Liver (tissue), 9 donors: ENCODE results near the gene AIF1. TPM values are rescaled to one million over a fixed set of nuclear protein-coding genes. Genes with fewer than 3 reads are reported as not detected.

ENCODE experiments used
- DNase-seq: peaks from one replicate; pipeline ENCODE4 v3.0.0-alpha.2; 2017; ENCODE audit warnings: low spot score
- H3K27ac ChIP-seq, 2 donors: one replicate each; pipeline ENCODE4 v1.7.0; 2013; ENCODE audit warnings: inconsistent platforms in 2 of 2, low read length in 2 of 2, control low read depth in 1 of 2, low read depth in 1 of 2, mild to moderate bottlenecking in 1 of 2
- H3K27me3 ChIP-seq, 4 donors: one replicate each; pipeline versions ENCODE4 v1.6.1 to v1.7.0; 2013; ENCODE audit warnings: low read length in 3 of 4, inconsistent platforms in 1 of 4, mild to moderate bottlenecking in 1 of 4, moderate library complexity in 1 of 4; ENCODE audit not compliant: control insufficient read depth in 4 of 4, insufficient read depth in 4 of 4
- H3K36me3 ChIP-seq, 4 donors: one replicate each; pipeline versions ENCODE4 v1.6.1 to v1.7.0; 2013; ENCODE audit warnings: low read length in 3 of 4, mild to moderate bottlenecking in 3 of 4, low read depth in 1 of 4, moderate library complexity in 1 of 4; ENCODE audit not compliant: control insufficient read depth in 4 of 4, insufficient read depth in 3 of 4
- H3K4me1 ChIP-seq, 4 donors: one replicate each; pipeline versions ENCODE4 v1.6.1 to v1.7.0; 2013; ENCODE audit warnings: low read length in 3 of 4, mild to moderate bottlenecking in 3 of 4, moderate library complexity in 1 of 4; ENCODE audit not compliant: control insufficient read depth in 4 of 4, insufficient read depth in 4 of 4
- H3K4me3 ChIP-seq, 3 donors: one replicate each; pipeline versions ENCODE4 v1.6.1 to v1.7.0; 2013; ENCODE audit warnings: low read length in 3 of 3, control low read depth in 1 of 3, low read depth in 1 of 3, mild to moderate bottlenecking in 1 of 3
- H3K9ac ChIP-seq, 2 donors: one replicate each; pipeline ENCODE4 v1.7.0; 2013; ENCODE audit warnings: low read length in 2 of 2, mild to moderate bottlenecking in 2 of 2, moderate library complexity in 2 of 2, control low read depth in 1 of 2, low read depth in 1 of 2
- H3K9me3 ChIP-seq, 4 donors: one replicate each; pipeline versions ENCODE4 v1.6.1 to v1.7.0; 2013; ENCODE audit warnings: low read length in 3 of 4; ENCODE audit not compliant: control insufficient read depth in 4 of 4
- ATF3 ChIP-seq: IDR thresholded peaks from 2 replicates; pipeline ENCODE4 v1.6.1; 2016; ENCODE audit warnings: antibody characterized with exemption
- CTCF ChIP-seq: fragments of 150-350 bp; IDR thresholded peaks from 2 replicates; pipeline ENCODE4 v1.5.1; 2017; ENCODE audit warnings: improper control_type of control experiment, low read depth, low read length; ENCODE audit not compliant: missing input control
- EGR1 ChIP-seq, 2 donors: IDR thresholded peaks; 2 replicates each; pipeline ENCODE4 v1.6.1; 2016 to 2018; ENCODE audit warnings: antibody characterized with exemption in 2 of 2, low read depth in 2 of 2
- FOXA1 ChIP-seq: IDR thresholded peaks from 2 replicates; pipeline ENCODE4 v1.6.1; 2016; ENCODE audit warnings: antibody characterized with exemption
- FOXA2 ChIP-seq: IDR thresholded peaks from 2 replicates; pipeline ENCODE4 v1.6.1; 2016; ENCODE audit warnings: antibody characterized with exemption
- GABPA ChIP-seq, 2 donors: IDR thresholded peaks in 1 of 2; conservative IDR thresholded peaks in 1 of 2; 2 replicates each; pipeline ENCODE4 v1.6.1; 2016; ENCODE audit warnings: antibody characterized with exemption in 2 of 2, mild to moderate bottlenecking in 1 of 2, moderate library complexity in 1 of 2
- HNF4G ChIP-seq: IDR thresholded peaks from 2 replicates; pipeline ENCODE4 v1.6.1; 2016; ENCODE audit warnings: antibody characterized with exemption
- JUND ChIP-seq, 2 donors: IDR thresholded peaks; 2 replicates each; pipeline ENCODE4 v1.6.1; 2016; ENCODE audit warnings: antibody characterized with exemption in 2 of 2
- NR2F2 ChIP-seq: IDR thresholded peaks from 2 replicates; pipeline ENCODE4 v1.6.1; 2016; ENCODE audit warnings: antibody characterized with exemption
- RAD21 ChIP-seq, 2 donors: IDR thresholded peaks; 2 replicates each; pipeline ENCODE4 v1.6.1; 2016; ENCODE audit warnings: antibody characterized with exemption in 2 of 2, mild to moderate bottlenecking in 2 of 2
- RXRA ChIP-seq, 2 donors: IDR thresholded peaks; 2 replicates each; pipeline ENCODE4 v1.6.1; 2017 to 2018; ENCODE audit warnings: antibody characterized with exemption in 2 of 2, mild to moderate bottlenecking in 1 of 2
- SP1 ChIP-seq: IDR thresholded peaks from 2 replicates; pipeline ENCODE4 v1.6.1; 2018; ENCODE audit warnings: antibody characterized with exemption, mild to moderate bottlenecking
- YY1 ChIP-seq: IDR thresholded peaks from 2 replicates; pipeline ENCODE4 v1.6.1; 2016; ENCODE audit warnings: antibody characterized with exemption, mild to moderate bottlenecking
- ZBTB33 ChIP-seq: IDR thresholded peaks from 2 replicates; pipeline ENCODE4 v1.6.1; 2016; ENCODE audit warnings: antibody characterized with exemption
- WGBS: extraction: QIAGEN DNeasy Blood & Tissue Kit; methylation state at CpG from one replicate; pipeline ENCODE4 v1.1.7; 2013; 5-methylcytosine and 5-hydroxymethylcytosine counted together
- polyA plus RNA-seq, 2 donors: library from polyadenylated mRNA; stranded (reverse) in 1 of 2; unstranded in 1 of 2; fragments of 200-250 nt in 1 of 2; fragments of >200 nt in 1 of 2; fragmentation: Nextera tagmentation in 1 of 2; extraction: Ambion mirVana in 1 of 2; gene quantifications; one replicate each; pipeline versions ENCODE4 v1.2.1 to v1.2.3, GENCODE V29; 2013 to 2015
- total RNA-seq, 2 donors: library from RNA; depleted of rRNA; stranded (reverse); fragments of >200 nt; gene quantifications; one replicate each; pipeline ENCODE4 v1.2.3, GENCODE V29; 2014
- donor health status: healthy.
- donor health status: healthy.
- donor health status: healthy.
- donor health status: healthy.
- donor health status: healthy.

AIF1 gene
- total and polyA plus RNA-seq, 4 donors, result 12.2 to 46.8 (median 26.7) TPM

- H3K36me3 ChIP-seq, result peaks cover 12 to 30% (median 27%) of the 10 kb centered on the region in 4 donors
- H3K9ac ChIP-seq, result peak overlapping the region; percentile 84 to 97
- H3K4me1 ChIP-seq, result peaks cover 4 to 14% (median 7%) of the 10 kb centered on the region in 4 donors
- TF ChIP-seq ATF3 (no peak), RAD21 (IDR thresholded peaks at IDR 0.05) (no peak), FOXA1 (no peak), RXRA (IDR thresholded peaks at IDR 0.05) (no peak), HNF4G (no peak), NR2F2 (no peak), GABPA (IDR thresholded peaks at IDR 0.05 in 1 of 2, conservative IDR thresholded peaks at IDR 0.05 in 1 of 2) (no peak), JUND (IDR thresholded peaks at IDR 0.05) (no peak), YY1 (no peak), EGR1 (IDR thresholded peaks at IDR 0.05; ENCODE audit: low read depth in 2 of 2) (no peak), FOXA2 (no peak)
- peak overlapping the region; percentile 93 to 95 for H3K27ac ChIP-seq
- H3K9me3 ChIP-seq, result no peaks in the 10 kb centered on the region
- DNase-seq, result no peak
- H3K27me3 ChIP-seq, result no peaks in the 10 kb centered on the region
- peak overlapping the region; percentile 87 to 96 (median 90) for H3K4me3 ChIP-seq
- WGBS, result 29% methylated on average over 15 of the region's 15 CpGs
These were observed 6.4 kb downstream of the AIF1 start for GRCh38 chr6:31621320-31621939.

GRCh38 chr6:31621991-31622390, 7.0 kb downstream of the AIF1 start:
- Histone ChIP-seq H3K4me3 (peak overlapping the region in 2 of 3 donors; percentile 87 to 90), H3K9ac (peak overlapping the region in 1 of 2 donors; percentile 97), H3K27ac (peak overlapping the region in 1 of 2 donors; percentile 95), H3K36me3 (peaks cover 13 to 36% (median 32%) of the 10 kb centered on the region in 4 donors), H3K9me3 (no peaks in the 10 kb centered on the region), H3K27me3 (no peaks in the 10 kb centered on the region), H3K4me1 (peaks cover 4 to 14% (median 7%) of the 10 kb centered on the region in 4 donors)
- TF ChIP-seq SP1 (no peak), RXRA (IDR thresholded peaks at IDR 0.05) (no peak), EGR1 (IDR thresholded peaks at IDR 0.05; ENCODE audit: low read depth in 2 of 2) (no peak), CTCF (no peak), ZBTB33 (no peak), YY1 (no peak), FOXA2 (no peak)
- 58% methylated on average over 4 of the region's 4 CpGs for WGBS
- DNase-seq, result no peak

- peaks cover 15 to 42% (median 39%) of the 10 kb centered on the region in 4 donors for H3K36me3 ChIP-seq
These were observed 7.7 kb downstream of the AIF1 start for GRCh38 chr6:31622684-31623091.

More at GRCh38 chr6:31622684-31623091, 7.7 kb downstream of the AIF1 start:
- WGBS, result 78% methylated on average over 10 of the region's 10 CpGs
- Histone ChIP-seq H3K9ac (no peak overlapping the region), H3K27me3 (no peaks in the 10 kb centered on the region), H3K4me3 (no peak overlapping the region), H3K27ac (no peak overlapping the region), H3K9me3 (no peaks in the 10 kb centered on the region), H3K4me1 (peaks cover 4 to 14% (median 7%) of the 10 kb centered on the region in 4 donors)
- no peak for DNase-seq
- no peak for TF ChIP-seq GABPA (IDR thresholded peaks at IDR 0.05 in 1 of 2, conservative IDR thresholded peaks at IDR 0.05 in 1 of 2)
- no peak for TF ChIP-seq FOXA1
